DLD1 (cell line): ENCODE results near the gene ARHGEF38.
"Not testable (repeated sequence)": the region's sequence is repeated elsewhere in the genome, so short reads cannot be mapped to it uniquely, and the experiment has no call there.

Source experiments
- in situ Hi-C: cut with HindIII; loops from 2 replicates; pipeline ENCODE4 v1.10.0; 2017; ENCODE audit warnings: low sequenced_read_pairs

The ARHGEF38 gene

GRCh38 chr4:105645440-105645839 is 93.0 kb downstream of the ARHGEF38 start:
- in situ Hi-C loops, result no loop called here

GRCh38 chr4:105650190-105650589 is 97.8 kb downstream of the ARHGEF38 start:
- in situ Hi-C loops, result no loop called here

GRCh38 chr4:105651884-105652283 is 99.5 kb downstream of the ARHGEF38 start:
- in situ Hi-C loops, result no loop called here

- in situ Hi-C loops, result no loop called here
Measured at GRCh38 chr4:105652286-105652888, 100.0 kb downstream of the ARHGEF38 start.

- in situ Hi-C loops, result no loop called here
Measured at GRCh38 chr4:105657117-105657765, 104.8 kb downstream of the ARHGEF38 start.

- in situ Hi-C loops, result no loop called here
Measured at GRCh38 chr4:105659190-105659589, 106.8 kb downstream of the ARHGEF38 start.

- in situ Hi-C loops, result no loop called here
Measured at GRCh38 chr4:105661028-105661427, 108.6 kb downstream of the ARHGEF38 start.

- in situ Hi-C loops, result no loop called here
Measured at GRCh38 chr4:105662935-105663675, 110.7 kb downstream of the ARHGEF38 start.

GRCh38 chr4:105666693-105667092 is 114.3 kb downstream of the ARHGEF38 start:
- in situ Hi-C loops, result no loop called here

- in situ Hi-C loops, result no loop called here
Measured at GRCh38 chr4:105670684-105671083, 118.3 kb downstream of the ARHGEF38 start.

GRCh38 chr4:105671301-105671700 is 118.9 kb downstream of the ARHGEF38 start:
- in situ Hi-C loops, result no loop called here

- in situ Hi-C loops, result no loop called here
Measured at GRCh38 chr4:105674011-105674410, 121.6 kb downstream of the ARHGEF38 start.

- in situ Hi-C loops, result no loop called here
Measured at GRCh38 chr4:105677709-105678108, 125.3 kb downstream of the ARHGEF38 start.

GRCh38 chr4:105679186-105679585 is 126.8 kb downstream of the ARHGEF38 start:
- in situ Hi-C loops, result no loop called here

- in situ Hi-C loops, result no loop called here
Measured at GRCh38 chr4:105683038-105683437, 130.6 kb downstream of the ARHGEF38 start.

GRCh38 chr4:105686571-105686970 is 134.2 kb downstream of the ARHGEF38 start:
- in situ Hi-C loops, result no loop called here

GRCh38 chr4:105694812-105695211 is 142.4 kb downstream of the ARHGEF38 start:
- in situ Hi-C loops, result not testable (repeated sequence)

GRCh38 chr4:105695832-105696231 is 143.4 kb downstream of the ARHGEF38 start:
- in situ Hi-C loops, result not testable (repeated sequence)

GRCh38 chr4:105698607-105699006 is 146.2 kb downstream of the ARHGEF38 start:
- in situ Hi-C loops, result no loop called here

GRCh38 chr4:105707782-105708180 is 155.4 kb downstream of the ARHGEF38 start:
- in situ Hi-C loops, result no loop called here

GRCh38 chr4:105708181-105709080 is 156.0 kb downstream of the ARHGEF38 start, which contains the start of the genes GSTCD and INTS12:
Gene GSTCD, plus strand, starts transcription at chr4:105708784. Its CDS starts 8,830 bp downstream, at chr4:105717614.
Gene INTS12, minus strand, starts transcription at chr4:105708689. Its CDS starts 8,684 bp downstream, at chr4:105700005.
- in situ Hi-C loops, result no loop called here
